ENCODE data around the gene APMAP.

The APMAP gene

GRCh38 chr20:25019381-25020155 is 27.0 kb upstream of the APMAP start:
- TF ChIP-seq REST (IDR thresholded peaks at IDR 0.05; ENCODE audit: insufficient read depth in 1 of 2, low read depth in 2 of 2, low read length in 2 of 2) = no peak

GRCh38 chr20:25018841-25019240 is 26.3 kb upstream of the APMAP start:
- TF ChIP-seq POLR2AphosphoS5 (IDR thresholded peaks at IDR 0.05; ENCODE audit: low read depth, low read length) = no peak
- TF ChIP-seq REST (IDR thresholded peaks at IDR 0.05; ENCODE audit: insufficient read depth in 1 of 2, low read depth in 2 of 2, low read length in 2 of 2) = no peak
- TF ChIP-seq FOXP2 (optimal IDR thresholded peaks at IDR 0.05; ENCODE audit: borderline replicate concordance, extremely low read depth, extremely low read length, insufficient read depth) = no peak
- no peak for TF ChIP-seq TAF1 (IDR thresholded peaks at IDR 0.05; ENCODE audit: borderline replicate concordance, insufficient read depth, low read length)

GRCh38 chr20:25018425-25018824 is 25.9 kb upstream of the APMAP start:
- TF ChIP-seq SIN3A (IDR thresholded peaks at IDR 0.05; ENCODE audit: borderline replicate concordance, insufficient read depth, low read length) (no peak), TAF1 (IDR thresholded peaks at IDR 0.05; ENCODE audit: borderline replicate concordance, insufficient read depth, low read length) (no peak), FOXP2 (optimal IDR thresholded peaks at IDR 0.05; ENCODE audit: borderline replicate concordance, extremely low read depth, extremely low read length, insufficient read depth) (no peak), POLR2AphosphoS5 (IDR thresholded peaks at IDR 0.05; ENCODE audit: low read depth, low read length) (no peak), REST (IDR thresholded peaks at IDR 0.05; ENCODE audit: insufficient read depth in 1 of 2, low read depth in 2 of 2, low read length in 2 of 2) (no peak)

GRCh38 chr20:25017257-25017803 is 24.8 kb upstream of the APMAP start:
- no peak for TF ChIP-seq REST (IDR thresholded peaks at IDR 0.05; ENCODE audit: insufficient read depth in 1 of 2, low read depth in 2 of 2, low read length in 2 of 2)
- no peak for TF ChIP-seq TAF1 (IDR thresholded peaks at IDR 0.05; ENCODE audit: borderline replicate concordance, insufficient read depth, low read length)
- no peak for TF ChIP-seq POLR2AphosphoS5 (IDR thresholded peaks at IDR 0.05; ENCODE audit: low read depth, low read length)
- TF ChIP-seq SIN3A (IDR thresholded peaks at IDR 0.05; ENCODE audit: borderline replicate concordance, insufficient read depth, low read length) = no peak
- TF ChIP-seq FOXP2 (optimal IDR thresholded peaks at IDR 0.05; ENCODE audit: borderline replicate concordance, extremely low read depth, extremely low read length, insufficient read depth) = no peak

GRCh38 chr20:25016471-25016870 is 23.9 kb upstream of the APMAP start:
- TF ChIP-seq TAF1 (IDR thresholded peaks at IDR 0.05; ENCODE audit: borderline replicate concordance, insufficient read depth, low read length) (no peak), FOXP2 (optimal IDR thresholded peaks at IDR 0.05; ENCODE audit: borderline replicate concordance, extremely low read depth, extremely low read length, insufficient read depth) (no peak), SIN3A (IDR thresholded peaks at IDR 0.05; ENCODE audit: borderline replicate concordance, insufficient read depth, low read length) (no peak), REST (IDR thresholded peaks at IDR 0.05; ENCODE audit: insufficient read depth in 1 of 2, low read depth in 2 of 2, low read length in 2 of 2) (no peak), POLR2AphosphoS5 (IDR thresholded peaks at IDR 0.05; ENCODE audit: low read depth, low read length) (no peak)

Data from PFSK-1 (cell line).